Brain microvascular endothelial cell (primary cell): Measurements from ENCODE around the gene THAP3.
"Not testable (repeated sequence)": the region's sequence is repeated elsewhere in the genome, so short reads cannot be mapped to it uniquely, and the experiment has no call there.

Experiments used
- DNase-seq: peaks from one replicate; pipeline ENCODE4 v3.0.0-alpha.2; 2020
- H3K27ac ChIP-seq: fragments of 250-450 bp; sonication (Bioruptor Pico); 2 replicates; pipeline ENCODE4 v1.5.1; 2020; ENCODE audit warnings: mild to moderate bottlenecking, moderate library complexity
- H3K27me3 ChIP-seq: fragments of 250-450 bp; sonication (Bioruptor Pico); replicated peaks from 2 replicates; pipeline ENCODE4 v1.5.1; 2020; ENCODE audit warnings: mild to moderate bottlenecking
- H3K36me3 ChIP-seq: fragments of 250-450 bp; sonication (Bioruptor Pico); replicated peaks from 2 replicates; pipeline ENCODE4 v1.5.1; 2020; ENCODE audit warnings: mild to moderate bottlenecking
- H3K4me3 ChIP-seq: 2 replicates; pipeline ENCODE4 v1.5.1; 2011; ENCODE audit warnings: low read depth, mild to moderate bottlenecking, control low read depth, low read length, moderate library complexity
- CTCF ChIP-seq: IDR thresholded peaks from 2 replicates; pipeline ENCODE4 v1.5.1; 2011; ENCODE audit warnings: low read depth, mild to moderate bottlenecking, moderate library complexity, low read length, control low read depth, inconsistent platforms; ENCODE audit errors: missing control alignments
- in situ Hi-C: cut with HindIII; loops from 2 replicates; pipeline ENCODE4 v1.10.0; 2017; ENCODE audit warnings: low sequenced_read_pairs, low pct_ligation_motif_present

THAP3 gene

GRCh38 chr1:6594977-6595740 lies 29.5 kb upstream of the THAP3 start:
- DNase-seq = no peak
- no peak for TF ChIP-seq CTCF
- in situ Hi-C loops = no loop called here
- H3K36me3 ChIP-seq = peaks cover 65% of the 10 kb centered on the region
- H3K27ac ChIP-seq = no peak overlapping the region
- no peaks in the 10 kb centered on the region for H3K27me3 ChIP-seq
- H3K4me3 ChIP-seq = no peak overlapping the region

GRCh38 chr1:6596351-6596750 lies 28.3 kb upstream of the THAP3 start:
- TF ChIP-seq CTCF = no peak
- peaks cover 59% of the 10 kb centered on the region for H3K36me3 ChIP-seq
- no peaks in the 10 kb centered on the region for H3K27me3 ChIP-seq
- no peak overlapping the region for H3K27ac ChIP-seq
- in situ Hi-C loops = no loop called here
- no peak for DNase-seq
- H3K4me3 ChIP-seq = no peak overlapping the region

- no peak for DNase-seq
- Histone ChIP-seq H3K27ac (no peak overlapping the region), H3K27me3 (no peaks in the 10 kb centered on the region), H3K4me3 (no peak overlapping the region), H3K36me3 (peaks cover 56% of the 10 kb centered on the region)
- TF ChIP-seq CTCF = no peak
- in situ Hi-C loops = no loop called here
Measured at GRCh38 chr1:6596886-6597776, 27.5 kb upstream of the THAP3 start.

DNA sequence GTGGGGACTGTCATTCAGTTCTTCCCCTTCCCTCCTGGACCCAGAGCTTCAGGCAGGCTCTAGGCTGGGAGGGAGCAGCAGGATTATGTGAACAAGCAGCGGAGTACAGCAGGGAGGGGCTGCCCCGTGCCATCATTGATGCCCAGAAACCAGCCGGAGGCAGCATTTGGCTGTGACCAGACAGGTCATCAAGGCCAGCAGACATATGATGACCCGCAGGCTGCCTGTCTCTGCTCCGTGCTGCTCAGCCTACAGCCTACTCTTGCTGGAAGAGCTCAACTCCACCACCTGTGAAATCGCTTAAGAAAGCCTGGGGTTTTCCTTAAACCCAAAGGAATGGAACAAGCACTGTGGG lies 26.9 kb upstream of the THAP3 start:
- Histone ChIP-seq H3K36me3 (peaks cover 54% of the 10 kb centered on the region), H3K27me3 (no peaks in the 10 kb centered on the region), H3K27ac (no peak overlapping the region), H3K4me3 (no peak overlapping the region)
- TF ChIP-seq CTCF = no peak
- DNase-seq = no peak
- in situ Hi-C loops = no loop called here

DNA sequence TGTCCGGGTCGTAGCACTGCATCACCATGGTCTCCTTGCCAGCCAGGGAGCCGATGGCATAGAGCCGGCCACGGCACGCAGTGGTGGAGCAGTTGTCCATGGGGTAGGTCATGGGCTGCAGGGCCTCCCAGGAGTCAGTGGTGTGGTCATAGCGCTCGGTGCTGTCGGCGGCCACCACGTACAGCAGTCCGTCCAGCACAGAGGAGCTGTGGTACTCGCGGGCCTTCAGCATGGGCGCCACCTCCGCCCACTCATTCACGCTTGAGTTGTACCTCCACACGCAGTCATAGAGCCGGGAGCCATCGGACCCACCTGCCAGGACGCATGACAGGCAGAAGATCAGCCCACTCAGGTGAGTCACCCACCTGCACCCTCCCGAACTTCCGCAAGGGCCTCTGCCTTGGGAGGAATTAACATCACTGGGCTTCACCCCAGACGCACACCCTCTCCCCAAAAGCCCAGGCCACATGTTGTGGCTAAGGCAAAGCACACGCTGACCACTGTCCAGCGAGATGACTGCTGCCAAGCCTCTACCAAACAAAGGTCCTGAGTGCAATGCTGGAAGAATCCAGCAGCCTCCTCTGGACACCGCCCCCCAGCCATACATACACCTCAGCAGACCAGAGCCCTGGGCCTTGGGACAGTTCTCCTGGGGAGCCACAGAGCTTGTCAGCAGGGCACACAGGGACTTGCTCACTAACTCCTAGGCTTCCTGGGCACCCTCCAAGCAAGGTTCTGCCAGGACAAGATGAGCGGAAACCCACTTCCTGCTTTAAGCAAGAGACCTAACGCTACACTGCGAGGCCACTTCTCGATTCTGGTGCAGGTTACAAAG lies 25.3 kb upstream of the THAP3 start:
- in situ Hi-C loops = no loop called here
- no peak for TF ChIP-seq CTCF
- DNase-seq = no peak
- Histone ChIP-seq H3K27me3 (no peaks in the 10 kb centered on the region), H3K36me3 (peaks cover 38% of the 10 kb centered on the region), H3K4me3 (peak overlapping the region; percentile 30), H3K27ac (no peak overlapping the region)

GRCh38 chr1:6599991-6600390 lies 24.7 kb upstream of the THAP3 start:
- peaks cover 31% of the 10 kb centered on the region for H3K36me3 ChIP-seq
- H3K27ac ChIP-seq = peak overlapping the region; percentile 95
- H3K27me3 ChIP-seq, DNase-seq, in situ Hi-C loops: not testable (repeated sequence)
- H3K4me3 ChIP-seq = peak overlapping the region; percentile 78
